Femur (tissue), 1 donor: ENCODE results near the gene CNTNAP2.

ENCODE experiments used
- DNase-seq: peaks from one replicate; pipeline ENCODE4 v3.0.0-alpha.2; 2017

CNTNAP2 gene

DNA sequence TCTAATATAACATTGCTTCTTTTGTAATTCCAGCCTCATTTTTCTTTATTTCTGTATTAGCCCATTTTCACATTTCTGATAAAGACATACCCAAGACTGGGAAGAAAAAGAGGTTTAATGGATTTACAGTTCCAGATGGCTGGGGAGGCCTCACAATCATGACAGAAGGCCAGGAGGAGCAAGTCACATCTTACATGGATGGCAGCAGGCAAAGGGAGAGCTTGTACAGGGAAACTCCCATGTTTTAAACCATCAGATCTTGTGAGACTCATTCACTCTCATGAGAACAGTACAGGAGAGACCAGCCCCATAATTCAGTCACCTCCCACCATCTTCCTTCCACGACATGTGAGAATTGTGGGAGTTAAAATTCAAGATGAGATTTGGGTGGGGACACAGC lies 510.3 kb downstream of the CNTNAP2 start:
- no peak for DNase-seq

- DNase-seq = no peak
Measured at GRCh38 chr7:146635205-146636032, 518.8 kb downstream of the CNTNAP2 start.

DNA sequence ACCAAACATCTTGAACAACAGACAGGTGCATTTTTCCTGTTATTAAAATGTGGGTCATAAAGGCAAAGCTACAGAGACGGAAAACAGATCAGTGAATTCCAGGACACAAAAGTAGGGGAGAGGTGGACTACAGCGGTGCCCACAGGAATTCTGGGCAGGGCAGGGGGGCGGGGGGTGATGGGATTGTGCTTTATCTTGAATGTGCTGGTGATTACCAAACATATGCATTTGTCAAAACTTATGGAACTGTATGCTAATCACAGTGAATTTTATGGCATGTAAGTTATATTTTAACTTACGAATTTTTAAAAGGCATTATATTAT lies 519.4 kb downstream of the CNTNAP2 start:
- no peak for DNase-seq

DNA sequence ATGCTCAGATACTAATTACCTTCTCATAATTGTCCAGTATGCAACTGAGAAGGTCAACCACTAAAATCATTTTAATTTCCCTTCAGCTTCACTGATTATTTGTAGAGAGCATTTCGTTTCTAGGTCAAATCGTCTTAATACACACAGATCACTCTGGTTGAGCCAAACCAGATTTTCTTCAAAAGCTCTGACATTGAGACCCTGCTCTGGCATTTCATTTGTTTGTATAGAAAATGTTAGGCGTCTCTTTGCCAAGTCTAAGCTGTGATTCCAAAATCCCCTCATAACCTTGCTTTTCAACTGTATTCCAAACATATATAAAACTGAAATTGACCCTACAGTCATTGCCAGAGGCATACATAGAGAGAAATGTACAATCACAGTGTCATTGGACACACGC lies 520.0 kb downstream of the CNTNAP2 start:
- no peak for DNase-seq

DNA sequence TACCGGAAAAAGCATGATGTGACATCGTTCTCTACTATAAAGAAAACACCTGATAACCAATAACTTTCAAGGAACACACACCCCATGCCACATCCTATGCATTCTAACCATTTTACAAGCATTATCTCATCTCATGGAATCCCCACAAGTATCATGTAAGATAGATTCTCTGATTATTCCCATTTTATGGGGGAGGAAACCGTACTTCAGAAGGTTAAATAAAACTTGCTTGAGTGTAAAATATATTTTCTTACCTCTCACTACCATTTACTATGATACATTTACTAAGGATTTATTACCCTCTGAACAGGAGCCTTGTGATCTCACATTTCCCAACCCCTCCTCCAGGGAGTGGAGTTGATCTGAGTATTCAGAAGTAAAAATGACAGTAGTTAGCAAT lies 522.7 kb downstream of the CNTNAP2 start:
- no peak for DNase-seq

DNA sequence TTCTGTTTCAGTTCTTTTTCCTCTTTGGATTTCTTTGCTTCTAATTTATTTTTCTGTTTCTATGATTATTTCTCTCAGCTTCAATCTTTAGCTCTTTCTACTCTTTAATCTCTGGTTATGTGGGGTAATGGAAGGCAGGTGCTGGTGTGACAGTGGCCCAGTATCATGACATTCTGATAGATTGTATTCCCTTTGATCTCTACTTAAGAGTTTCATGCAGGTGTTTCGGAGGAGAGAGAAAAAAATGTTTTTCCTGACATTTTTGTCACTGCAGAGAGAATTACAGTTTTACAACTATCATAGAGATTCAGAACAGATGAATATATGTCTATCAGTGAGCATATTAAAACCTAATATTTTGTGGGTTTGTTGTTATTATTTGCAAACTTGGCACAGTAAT lies 524.9 kb downstream of the CNTNAP2 start:
- DNase-seq = no peak

DNA sequence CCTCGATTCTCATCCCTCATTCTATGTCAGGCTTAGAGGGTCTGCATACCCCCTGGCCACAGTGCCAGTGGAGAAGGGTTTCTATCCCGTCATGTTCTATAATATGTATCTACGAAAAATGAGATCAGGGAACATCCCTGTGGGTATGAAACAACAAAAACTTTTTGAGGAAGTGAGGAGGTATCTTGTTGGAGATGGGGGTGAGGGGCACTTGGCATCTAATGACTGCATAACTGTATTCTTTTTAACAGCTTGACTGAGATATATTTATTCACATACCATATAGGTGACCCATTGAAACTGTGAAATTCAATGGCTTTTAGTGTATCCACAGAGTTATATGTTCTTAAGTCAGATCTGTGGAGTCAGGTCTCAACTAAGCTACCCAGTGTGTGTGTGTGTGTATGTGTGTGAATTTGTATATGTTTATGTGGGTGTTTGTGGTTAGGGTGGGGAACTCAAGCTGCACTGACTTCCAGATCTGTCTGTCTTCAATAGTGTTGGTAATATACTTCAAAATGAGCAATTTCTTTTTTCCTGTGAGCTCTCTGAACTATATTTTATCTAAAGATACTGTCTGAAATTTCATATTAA lies 528.9 kb downstream of the CNTNAP2 start:
- DNase-seq = no peak

DNA sequence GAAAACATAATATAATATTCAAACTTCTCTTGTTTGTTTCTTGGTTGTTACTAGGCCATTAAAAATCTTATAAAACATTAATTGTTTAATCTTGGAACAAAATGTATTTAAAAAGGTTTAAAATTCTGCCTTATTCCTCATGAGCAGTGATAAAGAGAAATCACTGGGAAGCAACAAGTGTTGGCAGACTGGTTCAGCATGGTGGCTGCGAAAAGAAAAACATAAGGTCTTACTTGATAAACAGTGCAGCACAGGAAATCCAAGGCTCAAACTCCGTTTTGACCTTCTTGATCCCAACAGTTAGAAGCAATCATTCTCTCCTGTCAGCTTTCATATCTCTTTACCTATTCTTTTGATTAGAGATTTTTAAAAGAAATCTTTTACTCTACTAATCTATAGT lies 530.8 kb downstream of the CNTNAP2 start:
- no peak for DNase-seq

- DNase-seq = no peak
Measured at GRCh38 chr7:146652176-146652575, 535.6 kb downstream of the CNTNAP2 start.

DNA sequence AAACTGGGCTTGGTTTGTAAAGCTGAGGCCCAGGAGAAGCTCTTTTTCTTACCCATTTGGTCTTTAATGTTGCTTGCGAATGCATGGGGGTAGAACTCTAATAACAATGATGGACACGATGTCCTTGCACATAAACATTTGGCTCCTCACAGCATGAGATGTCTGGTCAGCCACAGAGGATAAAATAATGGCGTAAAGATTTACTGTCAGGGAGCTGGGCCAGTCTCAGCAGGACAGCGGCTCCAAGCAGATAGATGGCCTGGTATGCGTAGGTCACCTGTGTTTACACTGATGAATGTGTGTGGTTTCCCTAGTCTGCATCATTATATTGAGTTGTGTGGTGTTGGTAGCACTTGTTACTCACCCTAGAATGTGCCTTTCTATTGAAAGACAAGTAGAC lies 537.4 kb downstream of the CNTNAP2 start:
- no peak for DNase-seq

DNA sequence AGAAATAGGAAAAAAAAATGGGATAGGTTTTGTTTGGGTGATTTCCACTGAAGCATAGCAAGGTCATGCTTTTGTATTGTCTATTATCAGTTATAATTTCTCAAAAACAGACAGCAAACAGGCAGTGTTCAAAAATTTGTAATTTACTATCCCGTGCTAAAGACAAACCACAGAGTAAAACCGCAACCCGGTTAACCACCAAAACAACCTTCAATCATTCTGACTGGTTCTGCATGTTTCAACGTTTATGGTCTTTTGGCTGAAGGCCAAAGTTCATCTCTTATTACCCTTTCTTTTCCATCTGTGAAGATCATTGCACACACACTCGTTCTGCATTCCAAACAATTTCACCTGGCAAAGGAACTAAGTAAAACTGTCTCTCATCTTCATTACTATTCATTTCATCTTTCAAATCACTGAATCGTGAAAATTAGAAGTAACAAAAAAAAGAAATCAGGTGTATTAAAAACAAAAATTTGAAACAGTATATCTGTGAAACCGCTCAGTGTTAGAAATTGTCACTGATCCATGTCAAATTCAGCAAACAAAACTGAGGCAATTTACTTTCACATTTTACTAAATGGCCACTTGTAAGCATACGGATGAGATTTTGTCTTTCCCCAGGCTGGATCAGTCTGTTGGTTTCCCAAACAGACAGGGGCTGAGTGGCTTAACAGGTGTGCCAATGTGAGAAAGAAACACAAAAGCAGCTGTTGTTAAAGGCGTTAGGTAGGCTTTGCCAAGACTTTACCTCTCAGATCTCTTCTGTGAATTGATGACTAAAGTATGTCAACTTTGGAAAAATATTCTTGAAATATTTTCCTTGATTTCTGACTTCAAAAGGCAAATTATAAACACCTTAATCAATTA lies 539.6 kb downstream of the CNTNAP2 start:
- DNase-seq = no peak

- no peak for DNase-seq
Measured at GRCh38 chr7:146656988-146657387, 540.4 kb downstream of the CNTNAP2 start.

GRCh38 chr7:146658604-146659003 lies 542.0 kb downstream of the CNTNAP2 start:
- no peak for DNase-seq

GRCh38 chr7:146659732-146660131 lies 543.1 kb downstream of the CNTNAP2 start:
- DNase-seq = no peak

GRCh38 chr7:146660839-146661238 lies 544.2 kb downstream of the CNTNAP2 start:
- DNase-seq = no peak

DNA sequence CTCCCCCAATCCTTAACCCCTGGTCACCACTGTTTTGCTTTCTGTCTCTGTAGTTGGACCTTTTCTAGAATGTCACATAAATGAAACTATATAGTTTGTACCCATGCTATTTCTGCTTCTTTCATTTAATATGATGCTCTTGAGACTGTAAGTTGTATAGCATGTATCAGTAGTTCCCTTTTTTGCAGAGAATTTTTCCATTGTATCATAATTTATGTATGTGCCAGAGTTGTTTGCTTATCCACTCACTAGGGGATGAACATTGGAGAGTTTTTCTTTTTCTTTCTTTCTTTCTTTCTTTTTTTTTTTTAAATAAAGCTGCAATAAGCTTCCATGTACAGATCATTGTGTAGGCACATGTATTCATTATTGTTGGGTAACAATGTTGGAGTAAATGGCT lies 544.8 kb downstream of the CNTNAP2 start:
- no peak for DNase-seq

DNA sequence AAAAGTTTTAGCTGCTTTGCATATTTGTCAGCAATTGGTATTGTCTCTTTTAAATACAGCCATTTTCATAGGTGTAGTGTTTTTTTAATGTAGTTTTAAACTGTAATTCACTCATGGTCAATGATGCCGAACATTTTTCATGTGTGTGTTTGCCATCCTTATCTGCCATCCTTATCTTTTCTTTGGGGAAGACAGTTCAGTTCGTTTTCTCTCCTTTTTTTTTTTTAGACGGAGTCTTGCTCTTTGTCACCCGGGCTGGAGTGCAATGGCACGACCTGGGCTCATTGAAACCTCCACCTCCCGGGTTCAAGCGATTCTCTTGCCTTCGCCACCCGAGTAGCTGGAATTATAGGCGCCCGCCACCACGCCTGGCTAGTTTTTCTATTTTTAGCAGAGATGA lies 545.3 kb downstream of the CNTNAP2 start:
- no peak for DNase-seq

GRCh38 chr7:146665023-146665422 lies 548.4 kb downstream of the CNTNAP2 start:
- no peak for DNase-seq

GRCh38 chr7:146670532-146670931 lies 553.9 kb downstream of the CNTNAP2 start:
- DNase-seq = no peak

DNA sequence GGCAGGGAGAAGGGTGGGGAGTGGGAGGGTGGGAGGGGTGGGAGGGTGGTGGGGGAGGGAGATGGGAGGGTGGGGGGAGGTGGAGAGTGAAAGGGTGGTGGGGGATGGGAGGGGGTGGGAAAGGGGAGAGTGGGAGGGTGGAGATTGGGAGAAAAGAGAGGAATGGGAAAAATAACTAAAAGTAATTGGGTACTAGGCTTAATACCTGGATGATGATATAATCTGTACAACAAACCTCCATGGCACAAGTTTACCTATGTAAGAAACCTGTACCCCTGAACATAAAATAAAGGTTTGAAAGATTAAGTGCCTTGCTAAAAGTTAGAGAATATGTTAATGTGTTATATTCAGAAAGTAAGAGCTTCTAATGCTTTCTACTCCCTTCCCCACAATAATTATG lies 564.9 kb downstream of the CNTNAP2 start:
- no peak for DNase-seq

DNA sequence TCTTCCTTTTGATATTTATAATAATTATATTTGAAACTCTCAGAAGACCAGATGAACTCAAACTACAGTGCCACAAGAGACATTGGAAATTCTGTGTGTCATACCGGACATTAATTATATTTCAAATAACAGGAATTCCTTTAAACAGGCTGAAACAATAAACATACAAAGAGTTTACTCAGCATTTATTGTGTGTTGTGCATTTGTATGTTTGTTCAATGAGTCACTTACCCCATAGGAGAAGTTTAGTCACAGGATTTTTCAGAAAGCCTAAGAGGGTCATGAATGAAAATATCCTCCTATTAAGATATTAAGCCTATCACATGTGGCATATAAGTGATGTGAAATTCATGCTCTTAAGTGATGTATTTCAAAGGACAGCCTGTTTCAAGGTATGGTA lies 566.8 kb downstream of the CNTNAP2 start:
- no peak for DNase-seq

DNA sequence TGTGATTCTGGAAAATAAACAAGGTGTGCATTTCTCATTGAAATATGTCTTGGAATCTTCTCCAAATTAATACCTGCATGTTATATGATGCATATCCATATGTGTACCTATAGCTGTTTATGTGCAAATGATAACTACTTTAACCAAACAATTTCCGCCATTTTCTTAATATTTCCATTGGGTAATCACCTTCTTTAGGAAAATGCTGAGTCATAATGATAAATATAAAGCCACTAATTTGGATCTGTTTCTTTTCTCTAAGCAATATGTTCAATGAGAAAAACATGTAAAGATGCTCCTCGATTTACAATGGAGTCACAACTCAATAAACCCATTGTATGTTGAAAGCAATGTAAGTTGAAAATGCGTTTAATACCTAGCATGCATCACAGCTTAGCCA lies 574.4 kb downstream of the CNTNAP2 start:
- no peak for DNase-seq

GRCh38 chr7:146698995-146699610 lies 582.5 kb downstream of the CNTNAP2 start:
- no peak for DNase-seq
